HEK293 (cell line): ENCODE measurements around the gene MTMR2.

Experiments
- CTCF ChIA-PET: fragments of 350-600 bp; formaldehyde crosslinking; extraction: SDS; loops from one replicate; lab custom pipeline; 2021; ENCODE audit warnings: antibody characterized with exemption; lab: Yijun Ruan, JAX
- POLR2A ChIA-PET: fragments of 300-600 bp; formaldehyde crosslinking; extraction: SDS; loops from one replicate; lab custom pipeline; 2020; ENCODE audit warnings: antibody characterized with exemption, inconsistent platforms; lab: Yijun Ruan, JAX
- H3K27ac ChIP-seq: fragments of 200-500 bp; sonication (Bioruptor generic); 2 replicates; pipeline ENCODE4 v1.5.1; 2014; ENCODE audit warnings: low read depth, low read length, control low read depth, inconsistent platforms; ENCODE audit errors: extremely low read depth
- H3K36me3 ChIP-seq, 2 experiments: fragments of 200-500 bp in 1 of 2; sonication (Bioruptor generic) in 1 of 2; 1 replicate in 1 of 2; 2 replicates in 1 of 2; pipeline ENCODE4 v1.5.1; 2014 to 2017; ENCODE audit warnings: inconsistent platforms in 2 of 2, low read length in 2 of 2; ENCODE audit not compliant: control insufficient read depth in 2 of 2, insufficient read depth in 1 of 2
- H3K4me1 ChIP-seq: fragments of 200-500 bp; sonication (Bioruptor generic); 2 replicates; pipeline ENCODE4 v1.5.1; 2014; ENCODE audit warnings: mild to moderate bottlenecking, low read length, inconsistent platforms; ENCODE audit not compliant: control insufficient read depth, insufficient read depth
- H3K4me3 ChIP-seq: 2 replicates; pipeline ENCODE4 v1.5.1; 2011; ENCODE audit warnings: low read depth, mild to moderate bottlenecking, control low read depth, low read length, moderate library complexity
- H3K9me3 ChIP-seq: fragments of 200-500 bp; sonication (Bioruptor generic); 2 replicates; pipeline ENCODE4 v1.5.1; 2014; ENCODE audit warnings: low read depth, low read length, inconsistent platforms; ENCODE audit not compliant: control insufficient read depth, insufficient read depth
- BCL11A ChIP-seq: fragments of 450-650 bp; formaldehyde crosslinking; IDR thresholded peaks from 2 replicates; pipeline ENCODE4 v1.5.1; 2016; ENCODE audit warnings: low read depth, missing biosample characterization, missing genetic modification characterization
- BCL6B ChIP-seq: fragments of 450-650 bp; formaldehyde crosslinking; IDR thresholded peaks from 2 replicates; pipeline ENCODE4 v1.5.1; 2017; ENCODE audit warnings: missing biosample characterization, missing genetic modification characterization
- FEZF1 ChIP-seq: fragments of 450-650 bp; formaldehyde crosslinking; IDR thresholded peaks from 2 replicates; pipeline ENCODE4 v1.5.1; 2016; ENCODE audit warnings: missing biosample characterization, missing genetic modification characterization
- GLIS1 ChIP-seq: fragments of 450-650 bp; formaldehyde crosslinking; IDR thresholded peaks from 2 replicates; pipeline ENCODE4 v1.5.1; 2016; ENCODE audit warnings: missing biosample characterization, missing genetic modification characterization
- OVOL3 ChIP-seq: fragments of 450-650 bp; formaldehyde crosslinking; IDR thresholded peaks from 2 replicates; pipeline ENCODE4 v1.5.1; 2016; ENCODE audit warnings: missing biosample characterization, missing genetic modification characterization
- PRDM6 ChIP-seq: fragments of 450-650 bp; formaldehyde crosslinking; IDR thresholded peaks from 2 replicates; pipeline ENCODE4 v1.5.1; 2017; ENCODE audit warnings: missing biosample characterization, missing genetic modification characterization
- TRIM28 ChIP-seq: IDR thresholded peaks from 2 replicates; pipeline ENCODE4 v1.6.1; 2011; ENCODE audit warnings: low read length, control low read depth, borderline replicate concordance
- ZBTB11 ChIP-seq: fragments of 450-650 bp; formaldehyde crosslinking; conservative IDR thresholded peaks from 2 replicates; pipeline ENCODE4 v1.5.1; 2016; ENCODE audit warnings: low read depth, missing biosample characterization, missing genetic modification characterization
- ZFP3 ChIP-seq: fragments of 450-650 bp; formaldehyde crosslinking; IDR thresholded peaks from 2 replicates; pipeline ENCODE4 v1.5.1; 2016; ENCODE audit warnings: low read depth, missing biosample characterization, missing genetic modification characterization
- ZFP41 ChIP-seq: fragments of 450-650 bp; formaldehyde crosslinking; IDR thresholded peaks from 2 replicates; pipeline ENCODE4 v1.5.1; 2016; ENCODE audit warnings: missing biosample characterization, missing genetic modification characterization, borderline replicate concordance
- ZFP69B ChIP-seq: fragments of 450-650 bp; formaldehyde crosslinking; IDR thresholded peaks from 2 replicates; pipeline ENCODE4 v1.5.1; 2016; ENCODE audit warnings: missing biosample characterization, missing genetic modification characterization
- ZNF132 ChIP-seq: fragments of 450-650 bp; formaldehyde crosslinking; IDR thresholded peaks from 2 replicates; pipeline ENCODE4 v1.5.1; 2017; ENCODE audit warnings: missing biosample characterization, missing genetic modification characterization, borderline replicate concordance
- ZNF23 ChIP-seq: fragments of 450-650 bp; formaldehyde crosslinking; IDR thresholded peaks from 2 replicates; pipeline ENCODE4 v1.5.1; 2016; ENCODE audit warnings: missing biosample characterization, missing genetic modification characterization, borderline replicate concordance
- ZNF24 ChIP-seq: fragments of 450-650 bp; formaldehyde crosslinking; IDR thresholded peaks from 2 replicates; pipeline ENCODE4 v1.5.1; 2016; ENCODE audit warnings: missing biosample characterization, missing genetic modification characterization
- ZNF324 ChIP-seq: fragments of 450-650 bp; formaldehyde crosslinking; IDR thresholded peaks from 2 replicates; pipeline ENCODE4 v1.5.1; 2016; ENCODE audit warnings: missing biosample characterization, missing genetic modification characterization
- ZNF335 ChIP-seq: fragments of 450-650 bp; formaldehyde crosslinking; conservative IDR thresholded peaks from 2 replicates; pipeline ENCODE4 v1.5.1; 2016; ENCODE audit warnings: missing biosample characterization, missing genetic modification characterization
- ZNF366 ChIP-seq: fragments of 450-650 bp; formaldehyde crosslinking; conservative IDR thresholded peaks from 2 replicates; pipeline ENCODE4 v1.5.1; 2016; ENCODE audit warnings: missing biosample characterization, missing genetic modification characterization
- ZNF416 ChIP-seq: fragments of 450-650 bp; formaldehyde crosslinking; IDR thresholded peaks from 2 replicates; pipeline ENCODE4 v1.5.1; 2016; ENCODE audit warnings: missing biosample characterization, missing genetic modification characterization
- ZNF521 ChIP-seq: fragments of 450-650 bp; formaldehyde crosslinking; IDR thresholded peaks from 2 replicates; pipeline ENCODE4 v1.5.1; 2017; ENCODE audit warnings: missing biosample characterization, mild to moderate bottlenecking, missing genetic modification characterization
- ZNF600 ChIP-seq: fragments of 450-650 bp; formaldehyde crosslinking; IDR thresholded peaks from 2 replicates; pipeline ENCODE4 v1.5.1; 2016; ENCODE audit warnings: missing biosample characterization, missing genetic modification characterization
- ZNF610 ChIP-seq: fragments of 450-650 bp; formaldehyde crosslinking; IDR thresholded peaks from 2 replicates; pipeline ENCODE4 v1.5.1; 2016; ENCODE audit warnings: missing biosample characterization, missing genetic modification characterization, borderline replicate concordance
- ZNF623 ChIP-seq: fragments of 450-650 bp; formaldehyde crosslinking; IDR thresholded peaks from 2 replicates; pipeline ENCODE4 v1.5.1; 2016; ENCODE audit warnings: missing biosample characterization, missing genetic modification characterization
- ZNF670 ChIP-seq: fragments of 450-650 bp; formaldehyde crosslinking; IDR thresholded peaks from 2 replicates; pipeline ENCODE4 v1.5.1; 2016; ENCODE audit warnings: missing biosample characterization, missing genetic modification characterization, low read depth
- ZNF747 ChIP-seq: fragments of 450-650 bp; formaldehyde crosslinking; IDR thresholded peaks from 2 replicates; pipeline ENCODE4 v1.5.1; 2016; ENCODE audit warnings: missing biosample characterization, missing genetic modification characterization
- ZNF768 ChIP-seq: fragments of 450-650 bp; formaldehyde crosslinking; IDR thresholded peaks from 2 replicates; pipeline ENCODE4 v1.5.1; 2018; ENCODE audit warnings: missing biosample characterization, mild to moderate bottlenecking, missing genetic modification characterization
- TF ChIP-seq, protein P1 (sequence below): fragments of 450-650 bp; formaldehyde crosslinking; IDR thresholded peaks from 2 replicates; pipeline ENCODE4 v1.5.1; 2016; ENCODE audit warnings: missing biosample characterization, missing genetic modification characterization
- TF ChIP-seq, protein P2 (sequence below): fragments of 450-650 bp; formaldehyde crosslinking; IDR thresholded peaks from 2 replicates; pipeline ENCODE4 v1.5.1; 2016; ENCODE audit warnings: missing biosample characterization, missing genetic modification characterization

Gene MTMR2

DNA sequence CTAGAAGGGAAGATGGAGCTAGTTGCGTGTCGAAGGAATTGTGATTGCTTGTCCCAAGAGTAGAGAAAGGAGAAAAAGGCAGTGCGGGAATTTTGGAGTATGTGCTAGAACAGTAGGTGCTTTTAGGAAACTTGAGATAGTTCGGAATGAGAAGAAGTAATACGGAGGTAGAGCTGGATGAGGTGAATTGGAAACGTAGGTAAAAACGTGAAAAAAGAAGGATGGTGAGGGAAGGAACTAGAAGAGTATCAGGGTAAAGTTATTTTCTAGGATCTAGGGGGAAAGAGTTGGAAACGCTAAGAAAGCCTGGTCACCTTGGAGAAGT is 132.2 kb downstream of the MTMR2 start (continued):
- no peak for TF ChIP-seq ZNF132 (tag by site-specific recombination)
- TF ChIP-seq ZBTB11 (tag by site-specific recombination): no peak
- TF ChIP-seq ZNF24 (tag by site-specific recombination): no peak

DNA sequence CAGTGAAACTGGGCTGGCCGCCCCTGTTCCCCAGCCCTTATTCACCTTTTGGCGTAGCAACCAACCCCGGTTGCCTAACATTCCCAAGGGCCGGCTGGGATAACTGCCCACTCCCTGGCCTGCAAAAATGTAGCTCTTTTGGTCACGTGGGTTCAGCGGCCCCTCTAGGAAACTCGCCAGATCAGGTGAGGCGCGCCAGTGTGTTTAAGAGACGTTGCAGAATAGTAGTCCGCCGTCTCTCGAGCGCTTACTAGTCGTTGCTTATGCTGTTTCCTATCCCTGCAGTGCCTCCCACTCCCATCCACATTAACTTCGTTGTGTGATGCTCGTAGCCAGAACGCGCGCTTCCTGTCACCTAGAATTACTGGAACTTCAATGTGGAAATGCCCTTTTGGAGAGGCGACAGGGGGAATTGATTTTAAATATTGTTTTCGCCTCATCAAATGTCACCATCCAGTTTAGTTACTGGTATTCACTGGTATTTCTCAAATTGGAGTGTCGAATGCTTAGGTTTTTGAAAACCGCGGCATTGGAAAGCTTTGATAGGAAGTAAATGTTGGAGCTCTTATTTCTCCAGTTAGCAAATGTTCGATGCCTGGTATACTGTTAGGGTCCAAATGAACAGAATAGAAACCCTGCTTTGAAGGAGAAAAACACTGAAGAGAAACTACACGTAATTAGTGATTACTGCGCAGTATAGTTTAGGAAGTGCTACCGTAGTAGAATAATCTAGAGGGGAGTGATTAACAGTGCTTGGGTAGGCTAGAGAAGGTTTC is 132.8 kb downstream of the MTMR2 start:
- Histone ChIP-seq H3K4me1 (no peaks in the 10 kb centered on the region), H3K36me3 (peaks cover under 1 to 16% of the 10 kb centered on the region in 2 experiments), H3K4me3 (peak overlapping the region; percentile 99), H3K27ac (peak overlapping the region; percentile 80), H3K9me3 (no peaks in the 10 kb centered on the region)
- CTCF ChIA-PET: interaction anchor here (1.1 to 1.4 kb wide), 2 partner anchors 45 to 552 kb away, joined by 3 to 7 read pairs; partner anchors contain the start of gene MAML2
- POLR2A ChIA-PET: interaction anchor here (0.6 to 4.2 kb wide), 10 partner anchors 12 to 723 kb away, joined by 3 to 19 read pairs (median 4); partner anchors contain the start of genes CCDC82, JRKL, MTMR2 and SESN3
- TF ChIP-seq ZNF521 (tag by site-specific recombination) (no peak), ZFP69B (tag by site-specific recombination) (0 out of 2 replicates have a peak, but pooled peaks have one; percentile 4), ZNF366 (no peak), ZNF747 (tag by site-specific recombination) (no peak), TRIM28 (no peak), ZNF600 (tag by site-specific recombination) (peak; percentile 66), ZNF324 (tag by site-specific recombination) (no peak), ZNF670 (tag by site-specific recombination) (no peak), ZFP41 (tag by site-specific recombination) (no peak), ZNF23 (no peak), ZNF610 (tag by site-specific recombination) (no peak), ZNF416 (no peak), PRDM6 (tag by site-specific recombination) (no peak), OVOL3 (tag by site-specific recombination) (no peak), FEZF1 (tag by site-specific recombination) (no peak), ZNF335 (peak; percentile 42), ZNF768 (tag by site-specific recombination) (no peak), ZNF623 (no peak), ZFP3 (no peak), GLIS1 (tag by site-specific recombination) (no peak), BCL11A (tag by site-specific recombination) (no peak), BCL6B (0 out of 2 replicates have a peak, but pooled peaks have one; percentile 4)
- TF ChIP-seq, protein P1, sequence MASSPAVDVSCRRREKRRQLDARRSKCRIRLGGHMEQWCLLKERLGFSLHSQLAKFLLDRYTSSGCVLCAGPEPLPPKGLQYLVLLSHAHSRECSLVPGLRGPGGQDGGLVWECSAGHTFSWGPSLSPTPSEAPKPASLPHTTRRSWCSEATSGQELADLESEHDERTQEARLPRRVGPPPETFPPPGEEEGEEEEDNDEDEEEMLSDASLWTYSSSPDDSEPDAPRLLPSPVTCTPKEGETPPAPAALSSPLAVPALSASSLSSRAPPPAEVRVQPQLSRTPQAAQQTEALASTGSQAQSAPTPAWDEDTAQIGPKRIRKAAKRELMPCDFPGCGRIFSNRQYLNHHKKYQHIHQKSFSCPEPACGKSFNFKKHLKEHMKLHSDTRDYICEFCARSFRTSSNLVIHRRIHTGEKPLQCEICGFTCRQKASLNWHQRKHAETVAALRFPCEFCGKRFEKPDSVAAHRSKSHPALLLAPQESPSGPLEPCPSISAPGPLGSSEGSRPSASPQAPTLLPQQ (tag by site-specific recombination): no peak
- TF ChIP-seq, protein P2, sequence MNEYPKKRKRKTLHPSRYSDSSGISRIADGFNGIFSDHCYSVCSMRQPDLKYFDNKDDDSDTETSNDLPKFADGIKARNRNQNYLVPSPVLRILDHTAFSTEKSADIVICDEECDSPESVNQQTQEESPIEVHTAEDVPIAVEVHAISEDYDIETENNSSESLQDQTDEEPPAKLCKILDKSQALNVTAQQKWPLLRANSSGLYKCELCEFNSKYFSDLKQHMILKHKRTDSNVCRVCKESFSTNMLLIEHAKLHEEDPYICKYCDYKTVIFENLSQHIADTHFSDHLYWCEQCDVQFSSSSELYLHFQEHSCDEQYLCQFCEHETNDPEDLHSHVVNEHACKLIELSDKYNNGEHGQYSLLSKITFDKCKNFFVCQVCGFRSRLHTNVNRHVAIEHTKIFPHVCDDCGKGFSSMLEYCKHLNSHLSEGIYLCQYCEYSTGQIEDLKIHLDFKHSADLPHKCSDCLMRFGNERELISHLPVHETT (tag by site-specific recombination): no peak
